Measurements from ENCODE around the gene FUOM. TPM values are rescaled to one million over a fixed set of nuclear protein-coding genes. Genes with fewer than 3 reads are reported as not detected.
A peak's percentile ranks its signal among the peaks of the same experiment; 100 is the strongest.

FUOM gene
- total and polyA plus RNA-seq, 2 donors (not counting 3 experiments of a cell fraction or from before 2014, with no cell fraction given) = 17.4 to 33.9 TPM

GRCh38 chr10:133308421-133309099 is 49.3 kb downstream of the FUOM start, which contains the start of the genes TUBGCP2 and ZNF511:
Gene TUBGCP2, minus strand, starts transcription at chr10:133308872. Its CDS starts 5,931 bp downstream, at chr10:133302941.
Gene ZNF511, plus strand, starts transcription at chr10:133308914. Its CDS starts 30 bp downstream, at chr10:133308944.
- intact Hi-C loops (cut with micrococcal nuclease) (loop anchor here (1.0 to 10.0 kb wide), 4 partner anchors 16 to 644 kb away; partner anchors contain the start of genes ECHS1 and MTG1), dilution Hi-C loops (cut with MboI; ENCODE audit: extremely low pct_ligation_motif_present, low sequenced_read_pairs) (no loop called here)
- DNase-seq (ENCODE audit: low read depth, low spot score) (peak; percentile 86), FAIRE-seq (no peak)
- Histone ChIP-seq H4K20me1 (replicated peaks; ENCODE audit: control insufficient read depth, extremely low read depth, insufficient read depth, low read length) (no peaks in the 10 kb centered on the region), H3K4me3 (replicated peaks in 1 of 3; ENCODE audit: insufficient read depth in 1 of 3, low read depth in 1 of 3, low read length in 3 of 3) (peak within 1 kb of the TSS; percentile 55 to 78 (median 75)), H3K9me1 (replicated peaks; ENCODE audit: control insufficient read depth, extremely low read depth, insufficient read depth, low read length) (no peaks in the 10 kb centered on the region), H3K9me3 (replicated peaks; ENCODE audit: control insufficient read depth, insufficient read depth, low read length) (no peaks in the 10 kb centered on the region), H3K27me3 (ENCODE audit: control insufficient read depth in 2 of 2, insufficient read depth in 2 of 2, low read length in 2 of 2) (no peaks in the 10 kb centered on the region), H3K27ac (ENCODE audit: insufficient read depth, low read depth, low read length) (peak within 1 kb of the TSS; percentile 87), H3K9ac (replicated peaks; ENCODE audit: extremely low read depth, insufficient read depth, low read length) (peak within 1 kb of the TSS; percentile 95), H2AFZ (ENCODE audit: low read depth, low read length) (peak within 1 kb of the TSS; percentile 85), H3K4me1 (ENCODE audit: control insufficient read depth, extremely low read depth, insufficient read depth, low read length) (peaks cover 7% of the 10 kb centered on the region), H3K79me2 (ENCODE audit: control insufficient read depth, insufficient read depth, low read length) (peaks cover 35% of the 10 kb centered on the region), H3K36me3 (ENCODE audit: control insufficient read depth in 2 of 2, extremely low read depth in 1 of 2, insufficient read depth in 2 of 2, low read length in 2 of 2) (peaks cover 5% of the 10 kb centered on the region in 2 experiments), H3K4me2 (ENCODE audit: insufficient read depth, low read length) (peak within 1 kb of the TSS; percentile 81)
- BruUV-seq (replicated peaks) = TSS peak; percentile 44
- peak; percentile 65 for TF ChIP-seq POLR2AphosphoS5 (IDR thresholded peaks at IDR 0.05; ENCODE audit: insufficient read depth, low read depth, low read length)
- TF ChIP-seq POLR2A (IDR thresholded peaks at IDR 0.05; ENCODE audit: low read depth, low read length) = peak; percentile 58
- peak in 1 of 2 donors; percentile 21 for TF ChIP-seq CTCF (IDR thresholded peaks at IDR 0.05; ENCODE audit: extremely low read depth in 1 of 2, insufficient read depth in 1 of 2, low read depth in 1 of 2, low read length in 2 of 2)
- TF ChIP-seq MAX (IDR thresholded peaks at IDR 0.05; ENCODE audit: insufficient read depth, insufficient read length) = no peak
- ChIA-PET CTCF (interaction anchor here (0.7 to 1.3 kb wide), 10 partner anchors 9 to 642 kb away, joined by 3 to 9 read pairs (median 4); no protein-coding TSS in a partner anchor), POLR2A (no interaction called here)

All from endothelial cell of umbilical vein (primary cell).